ENCODE data around the gene GBP4.
"Not testable (repeated sequence)": the region's sequence is repeated elsewhere in the genome, so short reads cannot be mapped to it uniquely, and the experiment has no call there.

GBP4 gene, protein sequence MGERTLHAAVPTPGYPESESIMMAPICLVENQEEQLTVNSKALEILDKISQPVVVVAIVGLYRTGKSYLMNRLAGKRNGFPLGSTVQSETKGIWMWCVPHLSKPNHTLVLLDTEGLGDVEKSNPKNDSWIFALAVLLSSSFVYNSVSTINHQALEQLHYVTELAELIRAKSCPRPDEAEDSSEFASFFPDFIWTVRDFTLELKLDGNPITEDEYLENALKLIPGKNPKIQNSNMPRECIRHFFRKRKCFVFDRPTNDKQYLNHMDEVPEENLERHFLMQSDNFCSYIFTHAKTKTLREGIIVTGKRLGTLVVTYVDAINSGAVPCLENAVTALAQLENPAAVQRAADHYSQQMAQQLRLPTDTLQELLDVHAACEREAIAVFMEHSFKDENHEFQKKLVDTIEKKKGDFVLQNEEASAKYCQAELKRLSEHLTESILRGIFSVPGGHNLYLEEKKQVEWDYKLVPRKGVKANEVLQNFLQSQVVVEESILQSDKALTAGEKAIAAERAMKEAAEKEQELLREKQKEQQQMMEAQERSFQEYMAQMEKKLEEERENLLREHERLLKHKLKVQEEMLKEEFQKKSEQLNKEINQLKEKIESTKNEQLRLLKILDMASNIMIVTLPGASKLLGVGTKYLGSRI

DNA sequence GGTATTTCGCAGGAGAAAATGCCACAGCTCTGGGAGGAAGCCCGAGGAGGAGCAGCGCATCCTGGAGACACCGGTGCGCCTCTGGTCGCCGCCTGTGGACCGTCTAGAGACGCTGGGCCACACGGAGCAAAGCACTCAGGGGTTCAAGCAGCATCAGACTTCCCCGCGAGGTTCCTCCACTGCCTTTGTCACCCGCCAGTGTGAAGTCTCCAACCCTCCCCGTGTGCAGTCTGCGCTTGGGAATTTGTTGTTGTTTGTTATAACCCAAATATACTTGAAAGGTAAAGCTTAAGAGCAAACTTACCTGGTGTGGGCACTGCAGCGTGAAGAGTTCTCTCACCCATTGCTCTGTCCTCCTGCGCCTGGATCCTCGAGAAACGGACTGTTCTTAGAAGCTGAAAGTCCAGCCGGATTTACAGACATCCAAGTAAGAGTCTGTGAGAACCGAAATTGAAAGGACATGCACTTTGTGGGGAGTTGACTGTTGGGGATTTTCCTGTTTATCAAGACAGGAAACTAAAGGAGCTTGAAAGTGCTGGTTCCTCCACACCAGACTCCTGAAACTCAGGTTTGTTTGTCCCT lies at the start of gene GBP4:
Gene GBP4 (minus strand): TSS at position 452 of the 582 bp plus-strand sequence. CDS start 108 bp downstream, at position 344.
- DNase-seq: peak; percentile 19

DNA sequence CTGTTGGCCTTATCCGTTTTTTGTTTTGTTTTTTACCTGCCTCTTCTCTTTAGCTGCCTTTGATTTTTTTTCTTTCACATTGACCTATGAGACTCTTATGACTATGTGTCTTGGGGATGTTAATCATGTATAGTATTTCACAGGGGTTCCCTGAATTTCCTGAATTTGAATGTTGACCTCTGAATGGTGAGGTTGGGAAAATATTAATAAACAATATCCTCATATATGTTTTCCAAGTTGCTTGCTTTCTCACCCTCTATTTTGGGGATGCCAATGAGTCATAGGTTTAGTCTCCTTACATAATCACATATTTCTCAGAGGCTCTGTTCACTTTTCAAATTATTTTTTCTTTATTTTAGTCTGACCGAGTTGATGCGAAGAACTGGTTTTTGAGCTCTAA lies 44.3 kb upstream of the GBP4 start:
- DNase-seq: no peak

DNA sequence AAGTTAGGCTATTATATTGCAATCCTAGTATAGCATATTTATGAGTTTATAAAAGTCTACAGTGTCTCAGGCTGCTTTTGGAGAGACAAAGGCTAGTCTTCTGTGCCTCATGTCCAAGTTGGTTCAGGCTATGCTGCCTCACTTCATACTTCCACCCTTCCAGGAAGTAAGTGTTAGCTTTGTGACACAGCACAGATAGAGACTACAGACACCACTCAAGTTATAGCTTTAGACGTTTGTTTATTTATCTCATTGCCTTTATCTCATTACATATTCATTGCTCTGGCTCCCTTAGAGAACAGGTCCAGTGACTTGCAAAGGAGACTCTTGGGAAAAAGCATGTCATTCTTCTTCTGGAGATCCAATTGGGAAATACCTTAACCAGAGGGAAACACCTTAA lies 22.6 kb upstream of the GBP4 start:
- DNase-seq: no peak

DNA sequence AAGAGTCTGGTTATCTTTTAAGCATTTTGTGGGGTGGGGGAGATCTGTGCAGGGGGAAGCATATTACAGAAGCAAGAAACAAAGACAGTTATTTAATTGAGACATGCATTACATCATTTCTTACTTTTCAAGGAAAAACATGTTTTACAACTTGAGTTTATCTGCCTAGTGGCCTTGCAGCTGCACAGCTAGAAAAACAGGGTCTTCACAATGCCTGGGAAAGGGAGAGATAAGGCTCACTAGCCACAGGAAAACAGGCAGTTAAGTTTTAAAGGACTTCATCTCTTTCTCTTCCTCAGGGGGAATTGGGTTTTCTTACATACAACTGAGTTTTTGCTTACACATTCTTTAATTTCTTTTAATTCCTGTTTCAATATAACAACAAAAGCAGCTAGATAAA lies 21.1 kb upstream of the GBP4 start:
- not testable (repeated sequence) for DNase-seq

DNA sequence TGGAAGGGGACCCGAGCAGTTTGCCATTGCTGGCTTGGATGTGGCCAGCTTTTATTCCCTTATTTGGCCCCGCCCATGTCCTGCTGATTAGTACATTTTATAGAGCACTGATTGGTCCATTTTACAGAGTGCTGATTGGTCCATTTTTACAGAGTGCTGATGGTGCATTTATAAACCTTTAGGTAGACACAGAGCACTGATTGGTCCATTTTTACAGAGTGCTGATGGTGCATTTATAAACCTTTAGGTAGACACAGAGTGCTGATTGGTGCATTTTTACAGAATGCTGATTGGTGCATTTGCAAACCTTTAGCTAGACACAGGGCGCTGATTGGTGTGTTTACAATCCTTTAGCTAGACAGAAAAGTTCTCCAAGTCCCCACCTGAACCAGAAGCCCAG lies 20.2 kb upstream of the GBP4 start:
- not testable (repeated sequence) for DNase-seq

DNA sequence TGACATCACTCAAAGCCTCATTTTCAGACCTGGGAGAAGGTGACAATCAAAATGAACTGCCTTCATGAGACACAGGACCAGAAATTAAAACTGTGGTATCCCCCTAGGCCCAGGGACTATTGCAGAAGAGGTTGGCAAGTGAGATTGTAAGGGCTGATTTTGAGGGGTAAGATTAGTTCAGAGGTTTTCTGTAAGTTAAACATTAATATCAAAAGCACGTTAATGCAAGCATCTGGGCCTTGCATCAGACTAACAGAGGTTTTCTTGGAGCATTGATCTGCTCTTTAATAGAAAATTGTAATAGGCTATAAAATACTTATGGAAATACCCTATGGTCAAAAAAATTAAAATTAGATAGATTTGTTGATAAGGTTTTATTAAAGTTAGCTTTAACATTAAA lies 14.6 kb upstream of the GBP4 start:
- DNase-seq: no peak

DNA sequence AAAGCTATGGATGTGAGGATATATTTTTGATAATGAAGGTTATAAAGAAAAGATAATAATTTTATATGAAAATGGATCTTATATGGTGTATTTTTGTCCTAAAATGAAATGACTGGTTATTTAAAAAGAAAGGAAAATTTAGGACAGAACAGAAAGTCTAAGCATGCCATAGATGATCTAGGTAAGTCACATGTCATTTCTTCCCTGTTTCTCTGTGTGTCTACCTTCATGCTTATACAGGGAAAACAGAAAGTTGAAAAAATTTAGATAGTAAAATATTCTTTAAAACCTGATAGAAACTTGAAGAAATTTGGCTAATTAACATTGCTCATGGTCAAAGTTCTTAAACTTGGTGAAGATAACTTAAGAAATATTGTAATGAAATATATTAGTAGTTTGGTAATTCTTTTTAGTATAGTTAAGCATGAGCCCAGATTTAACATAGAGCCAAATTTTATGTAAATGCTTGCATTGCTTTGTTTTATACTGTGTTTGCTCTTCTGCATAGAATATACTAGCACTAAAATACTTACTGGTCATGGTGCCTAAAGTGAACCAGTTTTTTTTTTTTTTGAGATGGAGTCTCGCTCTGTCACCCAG lies 12.4 kb upstream of the GBP4 start:
- no peak for DNase-seq

DNA sequence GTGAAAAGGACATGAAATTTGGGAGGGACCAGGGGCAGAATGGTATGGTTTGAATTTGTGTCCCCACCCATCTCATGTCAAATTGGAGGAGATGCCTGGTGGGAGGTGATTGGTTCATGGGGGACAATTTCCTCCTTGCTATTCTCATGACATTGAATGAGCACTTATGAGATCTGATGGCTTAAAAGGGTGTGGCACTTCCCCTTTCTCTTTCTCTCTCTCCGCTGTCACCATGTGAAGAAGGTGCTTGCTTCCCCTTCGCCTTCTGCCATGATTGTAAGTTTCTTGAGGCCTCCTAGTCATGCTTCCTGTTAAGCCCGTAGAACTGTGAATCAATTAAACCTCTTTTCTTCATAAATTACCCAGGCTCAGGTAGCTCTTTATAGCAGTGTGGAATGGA lies 7.6 kb upstream of the GBP4 start:
- DNase-seq: no peak

DNA sequence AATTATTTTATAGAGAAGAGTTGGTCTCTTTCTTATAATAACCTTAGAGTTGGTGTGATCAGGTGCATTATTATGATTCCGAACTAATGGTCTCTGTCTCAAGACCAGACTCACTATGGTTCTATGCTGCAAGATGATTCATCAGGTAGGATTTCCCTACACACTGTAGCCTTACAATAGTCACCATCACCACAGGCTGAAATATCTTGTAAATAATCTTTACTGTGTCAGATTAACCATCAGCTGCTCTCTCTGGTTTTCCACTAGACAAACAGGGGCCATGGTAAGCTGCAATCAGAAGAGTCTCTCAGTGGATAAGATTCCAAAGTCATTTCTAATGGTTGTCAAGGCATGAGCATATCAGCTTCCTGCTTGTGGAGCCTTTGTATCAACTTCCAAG lies 4.4 kb upstream of the GBP4 start:
- DNase-seq: no peak

DNA sequence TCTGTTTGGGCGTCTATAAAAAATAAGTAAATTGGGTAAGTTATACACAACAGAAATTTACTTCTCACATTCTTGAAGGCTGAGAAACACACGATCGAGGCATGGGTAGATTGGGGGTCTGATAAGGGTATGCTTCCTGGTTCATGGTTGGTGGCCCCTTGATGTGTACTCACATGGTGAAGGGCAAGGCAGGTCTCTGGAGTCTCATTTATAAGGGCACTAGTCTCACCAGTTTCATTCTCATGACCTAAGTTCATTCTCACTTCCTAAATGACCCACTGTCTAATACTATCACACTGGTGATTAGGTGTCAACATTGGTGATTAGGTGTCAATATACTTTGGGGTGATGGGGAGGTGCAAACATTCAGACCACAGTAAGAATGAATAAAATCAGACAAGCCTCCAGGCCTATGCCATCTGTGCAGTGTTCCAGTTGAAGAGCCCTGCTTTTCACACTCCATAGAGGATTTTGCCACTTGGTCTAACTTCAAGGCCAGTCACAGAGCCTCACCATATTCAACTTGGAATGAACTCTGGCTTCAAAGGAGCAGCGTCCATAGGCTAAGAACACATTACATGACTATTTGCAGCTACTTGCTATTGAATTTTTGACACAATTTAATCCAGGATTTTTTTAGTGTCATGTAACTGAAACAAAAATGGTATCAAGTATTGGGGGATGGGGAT lies 2.5 kb upstream of the GBP4 start:
- no peak for DNase-seq

DNA sequence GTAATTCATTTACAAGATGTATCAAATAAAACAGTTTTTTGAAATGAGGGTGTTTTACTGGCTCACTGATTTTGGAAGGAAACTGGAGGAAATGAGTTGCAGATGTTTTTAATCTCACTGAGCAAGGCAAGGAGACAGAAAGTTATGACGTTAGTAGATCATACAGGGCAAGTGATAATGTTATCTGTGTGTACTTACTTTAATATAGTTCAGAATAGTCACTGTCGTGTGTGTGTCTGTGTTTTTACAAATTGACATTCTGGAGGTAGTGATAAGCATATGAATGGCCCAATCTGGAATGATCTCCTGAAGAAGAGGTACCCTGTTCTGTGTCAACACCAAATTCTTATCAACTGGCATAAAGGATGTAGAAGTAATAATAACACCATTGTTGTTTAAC lies 1.9 kb upstream of the GBP4 start:
- DNase-seq: no peak

DNA sequence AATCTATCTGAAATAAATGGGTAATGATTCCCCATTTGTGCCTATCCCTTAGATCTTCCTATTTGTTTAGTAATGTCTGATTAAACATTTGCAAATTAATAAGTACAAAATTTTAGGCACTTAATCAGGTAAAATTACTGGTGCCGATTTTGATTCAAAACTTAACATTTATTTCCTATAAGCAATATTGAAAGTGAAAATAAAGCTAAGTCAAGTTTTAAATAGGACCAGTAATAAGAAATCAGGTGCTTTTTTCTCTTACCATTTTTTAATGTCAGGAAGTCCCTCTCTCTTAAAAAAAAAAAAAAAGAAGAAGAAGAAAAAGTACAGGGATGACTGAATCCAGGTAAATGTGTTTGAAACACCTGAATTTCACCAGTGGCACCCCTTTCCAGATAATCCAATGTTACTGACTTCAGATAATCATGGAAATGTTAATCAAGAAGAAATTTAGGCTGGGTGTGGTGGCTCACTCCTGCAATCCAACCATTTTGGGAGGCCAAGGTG lies 836 bp upstream of the GBP4 start:
- no peak for DNase-seq

DNA sequence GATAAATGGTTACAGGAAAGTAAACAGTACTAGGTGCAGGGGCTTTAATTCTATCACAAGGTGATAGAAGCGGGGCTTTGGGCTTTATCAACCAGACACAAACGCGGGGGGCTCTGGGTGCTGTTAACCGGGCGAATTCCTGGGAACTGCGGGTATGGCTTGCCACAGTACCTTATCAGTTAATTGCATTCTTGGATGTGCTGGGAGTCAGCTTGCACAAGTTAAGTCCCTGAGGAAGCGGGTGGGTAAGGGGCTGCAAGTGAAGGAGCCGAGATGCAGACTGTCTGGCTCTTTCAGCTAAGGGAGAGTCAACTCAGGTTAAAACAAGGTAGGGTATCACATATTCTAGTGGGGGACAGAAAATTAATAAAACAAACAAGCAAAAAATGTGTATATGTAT lies 661 bp downstream of the GBP4 start:
- no peak for DNase-seq

DNA sequence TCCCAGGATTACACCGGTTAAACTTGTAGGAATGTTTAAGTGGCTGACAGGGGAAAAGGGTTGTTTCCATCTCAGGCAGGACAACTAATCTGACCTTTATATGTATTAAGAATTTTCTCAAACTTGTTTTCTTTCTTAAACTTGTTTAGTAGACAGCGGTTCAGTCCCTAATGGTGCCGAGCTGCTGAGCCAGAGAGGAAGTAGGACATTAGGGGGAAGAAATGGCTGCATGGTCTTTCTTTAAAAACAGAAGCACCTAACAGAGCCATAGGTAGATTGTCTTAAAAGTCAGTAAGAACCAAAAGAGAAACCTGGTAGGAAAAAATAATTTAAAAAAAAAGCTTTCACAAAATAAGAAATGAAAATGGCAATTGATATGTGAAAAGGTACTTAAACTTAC lies 3.3 kb downstream of the GBP4 start:
- no peak for DNase-seq

DNA sequence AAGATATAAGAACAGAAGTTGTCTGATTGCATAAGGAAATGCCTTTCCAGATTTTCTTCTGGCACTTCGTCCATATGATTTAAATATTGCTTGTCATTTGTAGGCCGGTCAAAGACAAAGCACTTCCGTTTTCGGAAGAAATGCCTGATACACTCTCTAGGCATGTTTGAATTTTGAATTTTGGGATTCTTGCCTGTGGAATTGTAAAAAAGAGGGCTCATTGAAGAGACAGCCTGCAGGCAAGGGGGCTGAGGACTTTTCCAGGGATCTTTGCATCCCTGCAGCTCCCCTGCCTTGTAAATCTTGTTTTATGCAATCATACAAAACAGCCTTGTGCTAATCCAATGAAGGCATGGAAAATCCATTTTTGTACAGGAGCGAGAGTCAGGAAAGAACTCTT lies 7.4 kb downstream of the GBP4 start:
- no peak for DNase-seq

DNA sequence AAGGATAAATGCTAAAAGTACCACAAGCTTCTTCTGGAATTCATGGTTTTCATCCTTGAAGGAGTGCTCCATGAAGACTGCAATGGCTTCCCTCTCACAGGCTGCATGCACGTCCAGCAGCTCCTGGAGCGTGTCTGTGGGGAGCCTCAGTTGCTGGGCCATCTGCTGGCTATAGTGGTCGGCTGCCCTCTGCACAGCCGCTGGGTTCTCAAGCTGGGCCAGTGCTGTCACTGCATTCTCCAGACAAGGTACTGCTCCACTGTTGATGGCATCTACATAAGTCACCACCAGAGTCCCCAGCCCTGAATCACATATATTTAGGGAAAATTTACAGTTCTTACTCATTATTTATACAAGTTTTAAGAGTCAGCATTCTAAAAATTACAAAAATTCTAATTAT lies 8.7 kb downstream of the GBP4 start:
- no peak for DNase-seq

DNA sequence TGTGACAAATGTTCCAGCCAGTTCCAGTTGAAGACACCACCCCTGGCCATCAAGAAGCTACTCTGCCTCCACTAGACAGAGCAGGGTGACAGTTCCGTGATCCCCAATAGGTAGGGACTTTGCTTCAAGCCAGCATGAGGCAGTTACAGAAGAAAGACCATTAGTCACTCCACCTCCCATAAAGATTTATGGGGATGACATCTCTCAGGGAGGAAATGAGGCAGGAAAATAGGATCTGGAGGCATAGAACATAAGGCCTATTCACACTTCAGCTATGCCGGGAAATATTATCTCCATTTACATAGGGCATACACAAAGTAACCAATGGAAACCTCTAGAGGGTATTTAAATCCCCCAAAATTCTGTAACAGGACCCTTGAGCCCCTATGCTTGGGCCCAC lies 19.4 kb downstream of the GBP4 start:
- DNase-seq: no peak

DNA sequence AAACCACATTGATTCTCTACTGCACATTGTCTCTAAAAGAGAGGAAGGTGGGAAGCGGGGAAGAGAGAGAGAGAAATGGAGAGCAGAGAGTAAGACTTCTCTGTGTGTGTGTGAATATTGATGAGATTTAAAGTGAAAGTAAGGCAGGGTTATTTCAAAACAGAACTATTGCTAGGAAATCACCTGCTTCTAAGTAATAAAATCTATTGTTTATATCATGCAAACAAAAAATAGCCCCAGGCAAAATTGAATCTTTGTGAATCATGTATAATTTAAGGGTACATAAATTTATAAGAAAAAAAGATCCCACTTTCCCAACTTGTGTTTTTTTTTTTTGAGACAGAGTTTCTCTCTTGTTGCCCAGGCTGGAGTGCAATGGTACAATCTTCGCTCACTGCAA lies 21.8 kb downstream of the GBP4 start:
- DNase-seq: no peak

DNA sequence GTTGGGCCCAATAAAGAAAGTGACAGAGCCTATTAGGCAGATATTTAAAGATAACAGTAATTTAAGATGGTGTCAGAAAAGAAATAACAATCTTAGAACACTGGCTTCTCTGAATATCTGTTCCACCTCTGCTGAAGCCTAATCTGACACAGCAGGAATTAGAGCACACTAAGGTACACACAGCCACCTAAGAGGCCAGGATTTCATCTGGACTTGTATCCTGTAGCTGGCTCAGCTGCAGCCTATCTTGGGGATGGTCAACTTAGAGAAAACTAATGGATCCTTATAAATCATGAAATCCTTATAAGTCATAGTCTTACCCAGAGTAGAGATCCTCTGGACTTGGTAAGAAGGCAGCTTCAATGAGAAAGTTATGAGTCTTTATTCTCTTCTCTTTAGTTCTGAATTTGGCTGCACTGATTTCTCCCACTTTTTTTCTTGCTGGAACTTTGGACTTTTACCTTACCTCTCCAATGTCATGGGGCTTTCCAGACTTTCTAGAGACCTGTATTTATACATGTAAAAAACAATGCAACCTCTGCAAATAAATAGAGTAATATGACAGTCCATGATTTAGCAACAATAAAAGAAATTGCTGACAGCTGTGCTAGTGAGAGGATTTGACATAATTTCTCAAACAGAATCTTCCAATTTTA lies 23.0 kb downstream of the GBP4 start, which contains the start of gene GBP7:
Gene GBP7 (minus strand): TSS at position 403 of the 656 bp plus-strand sequence. CDS start 4,068 bp downstream, outside the sequence.
- DNase-seq: no peak

DNA sequence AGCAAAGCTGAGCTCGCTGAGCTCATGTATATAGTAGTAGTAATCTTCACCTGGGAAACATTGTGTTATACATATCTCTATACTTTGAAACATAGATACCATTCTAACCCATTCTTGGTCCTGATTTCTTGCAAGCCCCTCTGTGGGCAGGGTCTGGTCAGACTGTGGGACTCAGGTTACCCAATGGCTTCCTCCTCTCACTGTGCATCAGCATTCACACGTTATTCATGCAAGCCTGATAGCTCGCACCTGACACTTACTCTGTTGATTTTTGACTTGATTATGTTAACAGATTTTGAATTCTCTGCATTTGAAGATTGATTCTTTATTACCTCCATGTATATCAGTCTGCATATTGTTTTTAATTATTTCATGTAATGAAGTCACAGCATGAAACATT lies 24.3 kb downstream of the GBP4 start:
- no peak for DNase-seq

DNA sequence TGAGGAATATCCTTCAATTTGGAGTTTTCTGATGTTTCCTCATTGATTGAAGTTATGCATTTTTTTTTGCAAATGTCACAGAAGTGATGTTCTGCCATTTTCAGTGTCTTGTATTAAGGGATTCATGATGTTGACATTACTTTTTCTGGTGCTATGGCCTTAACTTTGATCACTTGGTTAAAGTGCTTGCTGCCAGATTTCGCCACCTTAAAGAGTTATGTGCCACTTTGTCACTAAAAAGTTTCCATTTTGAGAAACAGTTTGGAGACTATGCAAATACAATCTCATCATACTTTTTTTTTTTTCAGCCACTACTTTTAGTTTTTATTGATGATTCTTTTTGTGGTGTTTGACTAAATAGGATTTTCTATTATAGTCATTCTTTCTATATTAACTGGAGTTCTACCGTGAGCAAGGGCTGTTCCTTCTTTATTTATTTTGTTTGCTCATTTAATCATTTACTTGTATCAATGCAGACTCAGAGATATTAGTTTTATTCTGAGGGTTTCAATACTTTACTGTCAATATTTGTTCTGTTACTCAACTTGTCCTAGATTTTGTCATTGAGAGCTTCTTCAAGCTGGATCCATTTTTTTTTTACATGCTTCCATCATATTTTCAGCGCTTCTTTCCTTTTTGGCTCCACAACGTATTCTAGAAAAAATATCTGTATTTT lies 26.1 kb downstream of the GBP4 start:
- no peak for DNase-seq

DNA sequence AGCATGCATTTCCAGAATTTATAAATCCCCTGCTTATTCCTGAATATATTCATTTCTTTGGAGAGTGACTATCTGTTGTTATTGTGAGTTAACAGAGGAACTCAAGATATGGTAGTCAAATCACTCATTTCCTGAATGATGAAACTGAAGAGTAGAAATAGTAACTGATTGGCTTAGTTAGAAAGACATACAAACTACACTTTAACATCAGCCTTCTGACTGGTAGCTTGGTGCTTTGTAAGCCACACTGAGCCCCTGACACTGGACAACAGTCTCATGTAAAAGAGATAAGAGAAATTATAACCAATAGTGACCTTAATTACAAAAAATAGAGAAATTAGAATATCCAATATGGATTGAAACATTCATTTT lies 27.7 kb downstream of the GBP4 start:
- no peak for DNase-seq

Data from KG1 (cell line).